ENCODE measurements around the gene ACAN.
A peak's percentile ranks its signal among the peaks of the same experiment; 100 is the strongest.

ACAN gene

GRCh38 chr15:88909956-88910831 is 107.0 kb downstream of the ACAN start:
- DNase-seq (ENCODE audit: low spot score), result peak; percentile 14
- in situ Hi-C loops (cut with MboI; ENCODE audit: low pct_unique_long_range_greater_than_20kb, low sequenced_read_pairs, unreplicated experiment), result loop anchor here (25.0 kb wide), 1 partner anchor 277 kb away; no protein-coding TSS in a partner anchor
- TF ChIP-seq CTCF (IDR thresholded peaks at IDR 0.05; ENCODE audit: extremely low read depth, insufficient read depth, missing control alignments), result no peak

GRCh38 chr15:88911766-88912118 is 108.5 kb downstream of the ACAN start:
- DNase-seq (ENCODE audit: low spot score), result peak; percentile 23
- TF ChIP-seq CTCF (IDR thresholded peaks at IDR 0.05; ENCODE audit: extremely low read depth, insufficient read depth, missing control alignments), result no peak
- in situ Hi-C loops (cut with MboI; ENCODE audit: low pct_unique_long_range_greater_than_20kb, low sequenced_read_pairs, unreplicated experiment), result loop anchor here (25.0 kb wide), 1 partner anchor 276 kb away; no protein-coding TSS in a partner anchor

- no peak for TF ChIP-seq CTCF (IDR thresholded peaks at IDR 0.05; ENCODE audit: extremely low read depth, insufficient read depth, missing control alignments)
- in situ Hi-C loops (cut with MboI; ENCODE audit: low pct_unique_long_range_greater_than_20kb, low sequenced_read_pairs, unreplicated experiment), result loop anchor here (25.0 kb wide), 1 partner anchor 275 kb away; no protein-coding TSS in a partner anchor
- DNase-seq (ENCODE audit: low spot score), result no peak
Observed at GRCh38 chr15:88912500-88912921, 109.3 kb downstream of the ACAN start.

GRCh38 chr15:88913017-88913849 is 110.0 kb downstream of the ACAN start, which contains the start of gene MFGE8:
MFGE8 (minus strand) TSS chr15:88913379; CDS start chr15:88913319, 60 bp downstream.
- in situ Hi-C loops (cut with MboI; ENCODE audit: low pct_unique_long_range_greater_than_20kb, low sequenced_read_pairs, unreplicated experiment), result loop anchor here (25.0 kb wide), 1 partner anchor 274 kb away; no protein-coding TSS in a partner anchor
- DNase-seq (ENCODE audit: low spot score), result peak; percentile 83
- no peak for TF ChIP-seq CTCF (IDR thresholded peaks at IDR 0.05; ENCODE audit: extremely low read depth, insufficient read depth, missing control alignments)

- no peak for TF ChIP-seq CTCF (IDR thresholded peaks at IDR 0.05; ENCODE audit: extremely low read depth, insufficient read depth, missing control alignments)
- in situ Hi-C loops (cut with MboI; ENCODE audit: low pct_unique_long_range_greater_than_20kb, low sequenced_read_pairs, unreplicated experiment), result loop anchor here (25.0 kb wide), 1 partner anchor 273 kb away; no protein-coding TSS in a partner anchor
- peak; percentile 7 for DNase-seq (ENCODE audit: low spot score)
Observed at GRCh38 chr15:88913850-88914169, 110.6 kb downstream of the ACAN start.

GRCh38 chr15:88915354-88915753 is 112.1 kb downstream of the ACAN start:
- DNase-seq (ENCODE audit: low spot score), result no peak
- in situ Hi-C loops (cut with MboI; ENCODE audit: low pct_unique_long_range_greater_than_20kb, low sequenced_read_pairs, unreplicated experiment), result loop anchor here (25.0 kb wide), 1 partner anchor 272 kb away; no protein-coding TSS in a partner anchor
- no peak for TF ChIP-seq CTCF (IDR thresholded peaks at IDR 0.05; ENCODE audit: extremely low read depth, insufficient read depth, missing control alignments)

Measured in GM13977 (cell line).